ENCODE data around the gene DOCK9.

DOCK9 gene

GRCh38 chr13:98892077-98892476, 85.8 kb downstream of the DOCK9 start:
- no peak overlapping the region for H3K27ac ChIP-seq
- TF ChIP-seq CTCF (conservative IDR thresholded peaks at IDR 0.05) = no peak

GRCh38 chr13:98890925-98891324, 86.9 kb downstream of the DOCK9 start:
- no peak overlapping the region for H3K27ac ChIP-seq
- TF ChIP-seq CTCF (conservative IDR thresholded peaks at IDR 0.05) = no peak

GRCh38 chr13:98890186-98890585, 87.7 kb downstream of the DOCK9 start:
- H3K27ac ChIP-seq = no peak overlapping the region
- no peak for TF ChIP-seq CTCF (conservative IDR thresholded peaks at IDR 0.05)

GRCh38 chr13:98889419-98890085, 88.3 kb downstream of the DOCK9 start:
- TF ChIP-seq CTCF (conservative IDR thresholded peaks at IDR 0.05) = no peak
- H3K27ac ChIP-seq = no peak overlapping the region

GRCh38 chr13:98888890-98889279, 89.0 kb downstream of the DOCK9 start:
- TF ChIP-seq CTCF (conservative IDR thresholded peaks at IDR 0.05) = no peak
- no peak overlapping the region for H3K27ac ChIP-seq

GRCh38 chr13:98888222-98888889, 89.5 kb downstream of the DOCK9 start:
- TF ChIP-seq CTCF (conservative IDR thresholded peaks at IDR 0.05) = no peak
- no peak overlapping the region for H3K27ac ChIP-seq

- TF ChIP-seq CTCF (conservative IDR thresholded peaks at IDR 0.05) = no peak
- H3K27ac ChIP-seq = no peak overlapping the region
These were observed 91.2 kb downstream of the DOCK9 start for GRCh38 chr13:98886587-98887230.

All from VCaP (cell line).